Upper lobe of left lung (tissue), 4 donors: ENCODE data around the gene OR6J1.

Experiments
- EP300 ChIP-seq, 4 donors: sonication (generic); formaldehyde crosslinking; IDR thresholded peaks; one replicate each; pipeline ENCODE4 v1.5.1; 2017; ENCODE audit warnings: antibody characterized with exemption in 4 of 4, control low read depth in 2 of 4
- POLR2A ChIP-seq, 4 donors: fragments of 450-650 bp; IDR thresholded peaks; one replicate each; pipeline ENCODE4 v1.5.1; 2016 to 2017; ENCODE audit warnings: antibody characterized with exemption in 4 of 4, mild to moderate bottlenecking in 2 of 4
- POLR2AphosphoS5 ChIP-seq, 2 donors: sonication (generic); formaldehyde crosslinking; IDR thresholded peaks; one replicate each; pipeline ENCODE4 v1.5.1; 2017; ENCODE audit warnings: antibody characterized with exemption in 2 of 2
- TF ChIP-seq, protein P1 (sequence below), 6 experiments: fragments of 450-650 bp in 4 of 6; fragments of 200-600 bp in 2 of 6; sonication (generic) in 2 of 6; IDR thresholded peaks; one replicate each; pipeline ENCODE4 v1.5.1; 2016 to 2019; ENCODE audit warnings: antibody characterized with exemption in 6 of 6

DNA sequence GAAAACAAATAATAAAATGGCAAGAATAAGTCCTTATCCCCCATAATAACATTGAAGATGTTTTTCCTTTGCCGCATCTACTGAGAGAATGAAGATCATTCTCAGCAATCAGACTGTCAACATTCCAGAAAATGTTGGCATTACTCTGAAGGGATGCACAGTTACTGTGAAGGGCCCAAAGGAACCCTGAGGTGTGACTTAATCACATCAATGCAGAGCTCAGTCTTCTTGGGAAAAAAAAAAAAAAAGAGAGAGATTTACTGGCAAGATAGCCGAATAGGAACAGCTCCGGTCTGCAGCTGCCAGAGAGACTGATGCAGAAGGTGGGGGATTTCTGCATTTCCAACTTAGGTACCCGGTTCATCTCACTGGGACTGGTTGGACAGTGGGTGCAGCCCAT is 41.3 kb upstream of the OR6J1 start:
- TF ChIP-seq POLR2AphosphoS5 (IDR thresholded peaks at IDR 0.05) (no peak), POLR2A (IDR thresholded peaks at IDR 0.05) (no peak), EP300 (IDR thresholded peaks at IDR 0.05) (no peak)
- TF ChIP-seq, protein P1, sequence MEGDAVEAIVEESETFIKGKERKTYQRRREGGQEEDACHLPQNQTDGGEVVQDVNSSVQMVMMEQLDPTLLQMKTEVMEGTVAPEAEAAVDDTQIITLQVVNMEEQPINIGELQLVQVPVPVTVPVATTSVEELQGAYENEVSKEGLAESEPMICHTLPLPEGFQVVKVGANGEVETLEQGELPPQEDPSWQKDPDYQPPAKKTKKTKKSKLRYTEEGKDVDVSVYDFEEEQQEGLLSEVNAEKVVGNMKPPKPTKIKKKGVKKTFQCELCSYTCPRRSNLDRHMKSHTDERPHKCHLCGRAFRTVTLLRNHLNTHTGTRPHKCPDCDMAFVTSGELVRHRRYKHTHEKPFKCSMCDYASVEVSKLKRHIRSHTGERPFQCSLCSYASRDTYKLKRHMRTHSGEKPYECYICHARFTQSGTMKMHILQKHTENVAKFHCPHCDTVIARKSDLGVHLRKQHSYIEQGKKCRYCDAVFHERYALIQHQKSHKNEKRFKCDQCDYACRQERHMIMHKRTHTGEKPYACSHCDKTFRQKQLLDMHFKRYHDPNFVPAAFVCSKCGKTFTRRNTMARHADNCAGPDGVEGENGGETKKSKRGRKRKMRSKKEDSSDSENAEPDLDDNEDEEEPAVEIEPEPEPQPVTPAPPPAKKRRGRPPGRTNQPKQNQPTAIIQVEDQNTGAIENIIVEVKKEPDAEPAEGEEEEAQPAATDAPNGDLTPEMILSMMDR (IDR thresholded peaks at IDR 0.05), result no peak
